ENCODE measurements around the gene CPT2. TPM values are rescaled to one million over a fixed set of nuclear protein-coding genes. Genes with fewer than 3 reads are reported as not detected.

The CPT2 gene
- total RNA-seq, 1 donor from 2014 or later, result 21.9 TPM

DNA sequence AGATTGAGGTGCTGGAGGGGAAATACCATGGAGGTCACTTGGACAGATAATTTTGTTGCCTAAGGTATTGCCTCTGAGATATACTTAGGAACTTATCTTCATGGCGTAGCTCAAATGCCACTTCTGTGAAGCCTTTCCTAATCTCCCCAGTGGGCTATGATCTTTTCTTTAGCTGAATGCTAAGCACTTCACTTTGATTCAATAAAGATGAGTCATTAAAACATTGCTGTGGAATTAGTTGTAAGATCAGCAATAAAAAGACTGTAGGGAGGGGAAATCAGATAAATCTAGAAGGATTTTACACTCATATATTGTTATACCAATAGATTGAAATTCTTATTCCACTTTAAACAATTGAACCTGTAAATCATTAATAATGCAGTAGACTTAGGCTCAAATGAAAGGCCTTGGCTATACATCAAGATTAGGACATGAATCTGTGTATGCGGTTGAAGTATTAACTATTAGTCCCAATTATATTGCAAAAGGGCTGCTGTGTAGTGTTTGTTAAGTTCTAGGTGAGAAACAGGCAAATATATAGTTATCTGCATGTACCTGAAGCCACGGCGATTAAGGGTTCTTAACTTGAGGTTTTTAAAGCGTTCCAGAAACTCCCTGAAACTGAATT is 60.9 kb downstream of the CPT2 start:
- Mint-ChIP-seq H3K4me1 (ENCODE audit: low read depth) (peaks cover 12% of the 10 kb centered on the region), H3K4me3 (ENCODE audit: low read depth) (no peak overlapping the region), H3K36me3 (ENCODE audit: insufficient read depth) (no peaks in the 10 kb centered on the region), H3K27me3 (no peaks in the 10 kb centered on the region), H3K27ac (no peak overlapping the region), H3K9me3 (ENCODE audit: low read depth) (no peaks in the 10 kb centered on the region)
- TF ChIP-seq, protein P1, sequence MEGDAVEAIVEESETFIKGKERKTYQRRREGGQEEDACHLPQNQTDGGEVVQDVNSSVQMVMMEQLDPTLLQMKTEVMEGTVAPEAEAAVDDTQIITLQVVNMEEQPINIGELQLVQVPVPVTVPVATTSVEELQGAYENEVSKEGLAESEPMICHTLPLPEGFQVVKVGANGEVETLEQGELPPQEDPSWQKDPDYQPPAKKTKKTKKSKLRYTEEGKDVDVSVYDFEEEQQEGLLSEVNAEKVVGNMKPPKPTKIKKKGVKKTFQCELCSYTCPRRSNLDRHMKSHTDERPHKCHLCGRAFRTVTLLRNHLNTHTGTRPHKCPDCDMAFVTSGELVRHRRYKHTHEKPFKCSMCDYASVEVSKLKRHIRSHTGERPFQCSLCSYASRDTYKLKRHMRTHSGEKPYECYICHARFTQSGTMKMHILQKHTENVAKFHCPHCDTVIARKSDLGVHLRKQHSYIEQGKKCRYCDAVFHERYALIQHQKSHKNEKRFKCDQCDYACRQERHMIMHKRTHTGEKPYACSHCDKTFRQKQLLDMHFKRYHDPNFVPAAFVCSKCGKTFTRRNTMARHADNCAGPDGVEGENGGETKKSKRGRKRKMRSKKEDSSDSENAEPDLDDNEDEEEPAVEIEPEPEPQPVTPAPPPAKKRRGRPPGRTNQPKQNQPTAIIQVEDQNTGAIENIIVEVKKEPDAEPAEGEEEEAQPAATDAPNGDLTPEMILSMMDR (IDR thresholded peaks at IDR 0.05; ENCODE audit: unreplicated experiment), result no peak
- no peak for DNase-seq (ENCODE audit: low spot score, unreplicated experiment)

DNA sequence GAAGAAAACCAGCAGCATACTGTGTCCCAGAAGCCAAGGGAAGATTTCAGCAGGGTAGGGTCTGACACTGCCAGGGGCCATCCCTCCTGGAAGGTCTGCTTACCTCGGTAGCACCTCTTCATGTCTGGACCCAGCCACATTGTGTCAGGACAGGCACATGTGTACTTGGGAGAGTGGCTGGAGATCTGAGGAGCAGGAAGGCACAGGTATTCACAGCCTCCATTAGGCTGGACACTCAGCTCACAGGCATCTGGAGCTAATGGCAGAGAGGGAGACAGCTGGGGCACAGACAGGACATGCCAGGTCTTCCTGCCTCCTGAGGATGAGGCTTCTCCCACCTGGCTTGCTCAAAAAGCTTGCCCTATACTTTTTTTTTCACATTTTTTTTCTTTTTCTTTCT is 61.6 kb downstream of the CPT2 start:
- TF ChIP-seq, protein P1 (IDR thresholded peaks at IDR 0.05; ENCODE audit: unreplicated experiment), result no peak
- no peaks in the 10 kb centered on the region for H3K27me3 Mint-ChIP-seq
- H3K27ac Mint-ChIP-seq, result no peak overlapping the region
- H3K4me1 Mint-ChIP-seq (ENCODE audit: low read depth), result peaks cover 12% of the 10 kb centered on the region
- no peak for DNase-seq (ENCODE audit: low spot score, unreplicated experiment)
- no peaks in the 10 kb centered on the region for H3K36me3 Mint-ChIP-seq (ENCODE audit: insufficient read depth)
- no peak overlapping the region for H3K4me3 Mint-ChIP-seq (ENCODE audit: low read depth)
- H3K9me3 Mint-ChIP-seq (ENCODE audit: low read depth), result no peaks in the 10 kb centered on the region

DNA sequence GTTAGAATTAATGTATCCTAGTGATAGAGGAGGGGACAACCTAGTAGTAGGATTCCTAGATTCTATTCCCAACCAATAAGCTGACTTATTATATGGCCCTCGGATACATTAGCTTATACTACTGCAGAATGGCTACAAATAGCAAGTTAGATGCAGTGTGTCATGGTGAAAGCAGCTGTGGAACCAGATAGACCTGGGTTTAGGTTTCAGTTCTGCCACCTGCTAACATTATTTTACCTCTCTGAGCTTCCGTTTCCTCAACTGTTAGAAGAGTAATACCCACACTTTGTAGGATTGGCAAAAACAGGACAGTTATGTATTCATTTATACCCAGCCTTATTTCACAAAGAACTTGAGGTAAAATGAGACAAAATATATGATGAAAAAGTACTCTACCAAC is 63.3 kb downstream of the CPT2 start:
- H3K36me3 Mint-ChIP-seq (ENCODE audit: insufficient read depth), result no peaks in the 10 kb centered on the region

DNA sequence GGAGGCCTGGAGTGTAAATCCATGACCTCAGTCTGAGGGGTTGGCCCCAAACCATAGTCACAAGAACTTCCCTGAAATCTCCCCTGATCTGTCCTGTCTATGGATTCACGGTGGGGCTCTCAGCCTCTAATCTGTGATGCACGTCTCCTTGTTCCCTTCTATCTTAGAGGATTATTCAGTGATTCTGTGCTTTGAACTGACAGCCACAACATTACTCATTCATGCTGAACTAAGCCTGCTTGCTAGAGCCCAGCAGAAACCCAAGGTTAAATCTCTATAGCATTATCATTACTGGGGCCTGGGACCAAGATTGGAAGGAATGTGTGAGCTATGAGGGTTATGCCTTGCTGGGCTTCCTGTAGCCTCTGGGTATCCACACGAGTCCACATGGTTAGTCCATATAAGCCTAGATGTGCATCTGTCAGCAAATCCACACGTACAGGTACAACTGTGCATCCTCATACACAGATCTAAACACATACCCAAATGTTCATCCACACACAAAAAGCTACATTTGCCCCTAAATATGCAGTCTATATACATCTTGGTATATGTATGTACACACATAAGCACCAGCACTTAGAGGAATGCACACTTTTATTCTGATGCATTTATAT is 64.1 kb downstream of the CPT2 start:
- DNase-seq (ENCODE audit: low spot score, unreplicated experiment), result no peak
- no peak overlapping the region for H3K27ac Mint-ChIP-seq
- H3K4me1 Mint-ChIP-seq (ENCODE audit: low read depth), result peaks cover 12% of the 10 kb centered on the region
- H3K4me3 Mint-ChIP-seq (ENCODE audit: low read depth), result no peak overlapping the region
- H3K9me3 Mint-ChIP-seq (ENCODE audit: low read depth), result no peaks in the 10 kb centered on the region
- H3K36me3 Mint-ChIP-seq (ENCODE audit: insufficient read depth), result no peaks in the 10 kb centered on the region
- no peaks in the 10 kb centered on the region for H3K27me3 Mint-ChIP-seq
- TF ChIP-seq, protein P1 (IDR thresholded peaks at IDR 0.05; ENCODE audit: unreplicated experiment), result no peak

More for the DNA sequence above, 63.3 kb downstream of the CPT2 start:
- Mint-ChIP-seq H3K4me3 (ENCODE audit: low read depth) (no peak overlapping the region), H3K27ac (no peak overlapping the region), H3K4me1 (ENCODE audit: low read depth) (peaks cover 12% of the 10 kb centered on the region), H3K9me3 (ENCODE audit: low read depth) (no peaks in the 10 kb centered on the region), H3K27me3 (no peaks in the 10 kb centered on the region)
- no peak for DNase-seq (ENCODE audit: low spot score, unreplicated experiment)
- TF ChIP-seq, protein P1 (IDR thresholded peaks at IDR 0.05; ENCODE audit: unreplicated experiment), result no peak

DNA sequence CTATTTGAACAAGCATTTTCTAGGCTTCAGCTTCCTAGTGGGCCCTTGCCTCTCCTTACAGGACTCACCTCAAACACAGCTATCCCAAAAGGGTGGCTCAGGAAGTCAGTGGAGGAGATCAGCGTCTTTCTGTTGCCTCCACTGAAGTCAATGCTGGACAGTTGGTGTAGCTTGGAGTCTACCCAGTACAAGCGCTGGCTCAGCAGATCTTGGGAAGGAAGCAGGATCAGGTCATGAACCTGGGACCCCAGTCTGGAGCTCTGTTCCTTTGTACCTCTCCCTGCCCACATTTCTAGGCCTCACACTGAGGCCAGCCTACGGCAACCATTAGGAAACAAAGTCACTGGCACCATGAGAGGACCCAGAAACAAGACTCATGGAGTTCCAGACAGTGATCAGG is 65.4 kb downstream of the CPT2 start:
- no peak for DNase-seq (ENCODE audit: low spot score, unreplicated experiment)
- H3K36me3 Mint-ChIP-seq (ENCODE audit: insufficient read depth), result no peaks in the 10 kb centered on the region

More for the DNA sequence above, 65.4 kb downstream of the CPT2 start:
- no peak overlapping the region for H3K27ac Mint-ChIP-seq
- no peak overlapping the region for H3K4me3 Mint-ChIP-seq (ENCODE audit: low read depth)
- no peaks in the 10 kb centered on the region for H3K27me3 Mint-ChIP-seq
- H3K9me3 Mint-ChIP-seq (ENCODE audit: low read depth), result no peaks in the 10 kb centered on the region
- H3K4me1 Mint-ChIP-seq (ENCODE audit: low read depth), result peaks cover 11% of the 10 kb centered on the region
- TF ChIP-seq, protein P1 (IDR thresholded peaks at IDR 0.05; ENCODE audit: unreplicated experiment), result no peak

Other genes starting within 250 kb of the CPT2 start
- 0.26 and 0.38 TPM in 2 replicates for gene PODN, start 134.6 kb upstream of the CPT2 start, total RNA-seq
- gene SLC1A7, start 54.2 kb upstream of the CPT2 start, total RNA-seq, result not detected in 2 replicates
- 61.0 and 62.7 TPM in 2 replicates for gene CZIB, start 23.8 kb downstream of the CPT2 start, total RNA-seq
- gene MAGOH, start 41.7 kb downstream of the CPT2 start, total RNA-seq, result 67.3 and 71.1 TPM in 2 replicates
- gene LRP8, start 131.2 kb downstream of the CPT2 start, total RNA-seq, result 4.4 and 5.2 TPM in 2 replicates

Data from progenitor cell of endocrine pancreas (in vitro differentiated cells).